NCI-H2196 (cell line): ENCODE data around the gene PIGM.

ENCODE experiments used
- DNase-seq: peaks from one replicate; lab custom pipeline; 2025; ENCODE audit not compliant: unreplicated experiment; lab: John Stamatoyannopoulos, UW

Gene PIGM

GRCh38 chr1:160031365-160032164, at the start of gene PIGM:
Gene PIGM, minus strand, starts transcription at chr1:160031990. Its CDS starts 251 bp downstream, at chr1:160031739.
- DNase-seq: peak; percentile 98

DNA sequence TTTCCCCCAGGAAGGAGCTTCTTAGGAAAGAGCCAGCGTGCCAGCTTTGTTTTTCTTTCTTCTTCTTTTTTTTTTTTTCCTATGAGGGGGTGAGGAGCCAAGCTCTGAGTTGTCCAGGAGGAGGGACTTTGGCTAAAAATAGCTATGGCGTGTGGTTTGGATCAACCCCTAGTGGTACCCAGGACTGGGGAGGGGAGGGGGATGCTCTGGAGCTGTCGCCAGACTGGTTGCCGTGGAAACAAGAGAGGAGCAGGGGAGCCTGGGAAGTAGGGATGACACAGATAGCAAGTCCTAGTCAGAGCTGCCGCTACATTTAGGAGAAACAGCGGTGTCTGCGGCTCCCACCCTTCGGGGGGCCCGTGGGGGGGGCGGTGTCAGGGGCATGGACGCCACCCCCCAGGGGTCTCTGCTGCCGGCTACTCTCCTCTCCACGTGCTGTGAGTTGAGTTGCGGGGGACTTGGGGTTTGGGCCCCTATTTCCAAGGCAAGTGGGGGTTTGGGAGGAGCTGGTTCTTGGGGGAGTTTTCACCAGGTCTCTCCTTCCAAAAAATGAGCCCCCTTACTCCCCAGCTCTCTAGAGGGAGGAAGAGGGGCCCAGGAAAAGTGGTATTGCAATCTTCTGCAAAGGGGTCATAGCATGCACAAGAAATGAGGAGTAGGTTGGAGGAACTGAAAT, 49.6 kb upstream of the PIGM start, which contains the start of gene KCNJ9:
KCNJ9 (plus strand) TSS at position 278 of the 676 bp plus-strand sequence. CDS start 2,493 bp downstream, outside the sequence.
- DNase-seq: no peak

DNA sequence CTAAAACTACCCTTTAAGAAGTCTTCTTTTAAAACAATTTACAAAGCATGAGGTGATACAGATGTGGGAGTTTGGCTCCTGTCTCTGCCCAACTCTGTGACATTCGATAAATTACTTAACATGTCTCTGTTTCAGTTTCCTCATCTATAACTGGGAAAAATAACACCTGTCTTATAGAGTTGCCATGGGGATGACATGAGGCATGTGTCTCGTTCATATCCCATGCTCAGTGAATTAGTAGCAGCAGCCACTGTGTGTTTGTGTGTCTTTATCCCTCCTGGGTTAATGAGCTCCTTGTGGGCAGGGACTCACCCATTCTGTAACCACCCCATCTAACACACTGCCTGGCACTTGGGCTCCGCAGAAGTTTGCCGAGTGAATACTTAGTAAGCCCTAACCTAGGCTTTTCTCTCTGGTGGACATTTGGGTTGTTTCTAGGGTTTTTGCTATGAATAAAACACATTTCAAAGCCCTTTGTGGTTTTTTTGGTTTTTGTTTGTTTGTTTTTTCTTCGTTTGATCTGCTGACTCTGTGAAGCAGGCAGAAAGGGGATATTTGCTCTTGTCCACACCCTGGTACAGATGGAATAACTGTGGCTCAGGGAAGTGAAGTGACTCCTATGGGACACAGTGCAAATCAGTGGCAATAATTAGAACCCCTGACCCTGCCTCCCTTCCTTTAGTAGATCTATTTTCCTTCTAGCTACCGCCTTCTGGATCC, 48.8 kb upstream of the PIGM start:
- DNase-seq: no peak

- no peak for DNase-seq
Measured at GRCh38 chr1:160079448-160079847, 47.7 kb upstream of the PIGM start.

- peak; percentile 28 for DNase-seq
Measured at GRCh38 chr1:160078512-160079195, 46.9 kb upstream of the PIGM start.

GRCh38 chr1:160077486-160077885, 45.7 kb upstream of the PIGM start:
- DNase-seq: no peak

GRCh38 chr1:160076295-160076694, 44.5 kb upstream of the PIGM start:
- DNase-seq: no peak

- DNase-seq: no peak
Measured at GRCh38 chr1:160075836-160076235, 44.0 kb upstream of the PIGM start.

GRCh38 chr1:160074865-160075264, 43.1 kb upstream of the PIGM start:
- no peak for DNase-seq

- no peak for DNase-seq
Measured at GRCh38 chr1:160071289-160071688, 39.5 kb upstream of the PIGM start.

GRCh38 chr1:160070243-160071163, 38.7 kb upstream of the PIGM start:
- peak; percentile 59 for DNase-seq

GRCh38 chr1:160069460-160070231, 37.9 kb upstream of the PIGM start, which contains the start of gene KCNJ10:
Gene KCNJ10, minus strand, starts transcription at chr1:160070160. Its CDS starts 27,628 bp downstream, at chr1:160042532.
- no peak for DNase-seq

- no peak for DNase-seq
Measured at GRCh38 chr1:160068225-160068624, 36.4 kb upstream of the PIGM start.

- no peak for DNase-seq
Measured at GRCh38 chr1:160066829-160067745, 35.3 kb upstream of the PIGM start.

- DNase-seq: no peak
Measured at GRCh38 chr1:160064746-160065145, 33.0 kb upstream of the PIGM start.

- DNase-seq: no peak
Measured at GRCh38 chr1:160064164-160064563, 32.4 kb upstream of the PIGM start.

DNA sequence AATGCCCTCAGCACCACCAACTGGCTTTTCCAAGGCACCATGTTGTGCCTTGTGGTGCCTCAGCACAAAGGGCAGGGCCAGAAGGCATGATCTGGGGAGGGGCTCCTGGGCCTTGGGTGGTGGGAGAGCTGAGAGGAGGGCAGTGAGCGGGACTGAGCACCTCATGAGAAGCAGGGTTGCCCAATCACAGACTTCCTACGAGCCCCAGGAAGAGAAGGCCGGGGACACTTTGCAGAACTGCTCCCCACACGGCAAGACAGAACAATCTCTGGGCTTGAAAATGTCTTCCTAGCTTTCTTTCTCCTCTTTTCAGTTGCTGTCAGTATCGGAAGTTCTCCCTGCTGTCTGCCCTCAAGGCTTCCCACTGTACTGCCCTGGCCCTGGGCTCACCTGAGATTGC, 31.4 kb upstream of the PIGM start:
- no peak for DNase-seq

GRCh38 chr1:160062230-160062532, 30.4 kb upstream of the PIGM start:
- DNase-seq: no peak
